OCI-LY7 (cell line): ENCODE data around the gene CAV1.

Experiments used
- EZH2phosphoT487 ChIP-seq: fragments of 200-600 bp; sonication (generic); IDR thresholded peaks from 2 replicates; pipeline ENCODE4 v1.6.1; 2018; ENCODE audit warnings: low read depth, borderline replicate concordance, mild to moderate bottlenecking, mixed run types, antibody characterized with exemption, low read length, moderate library complexity, mixed read lengths
- TF ChIP-seq, protein P1 (sequence below): fragments of 200-600 bp; sonication (generic); conservative IDR thresholded peaks from 2 replicates; pipeline ENCODE4 v1.5.1; 2014; ENCODE audit warnings: mild to moderate bottlenecking, antibody characterized with exemption, low read length, moderate library complexity, mixed read lengths

DNA sequence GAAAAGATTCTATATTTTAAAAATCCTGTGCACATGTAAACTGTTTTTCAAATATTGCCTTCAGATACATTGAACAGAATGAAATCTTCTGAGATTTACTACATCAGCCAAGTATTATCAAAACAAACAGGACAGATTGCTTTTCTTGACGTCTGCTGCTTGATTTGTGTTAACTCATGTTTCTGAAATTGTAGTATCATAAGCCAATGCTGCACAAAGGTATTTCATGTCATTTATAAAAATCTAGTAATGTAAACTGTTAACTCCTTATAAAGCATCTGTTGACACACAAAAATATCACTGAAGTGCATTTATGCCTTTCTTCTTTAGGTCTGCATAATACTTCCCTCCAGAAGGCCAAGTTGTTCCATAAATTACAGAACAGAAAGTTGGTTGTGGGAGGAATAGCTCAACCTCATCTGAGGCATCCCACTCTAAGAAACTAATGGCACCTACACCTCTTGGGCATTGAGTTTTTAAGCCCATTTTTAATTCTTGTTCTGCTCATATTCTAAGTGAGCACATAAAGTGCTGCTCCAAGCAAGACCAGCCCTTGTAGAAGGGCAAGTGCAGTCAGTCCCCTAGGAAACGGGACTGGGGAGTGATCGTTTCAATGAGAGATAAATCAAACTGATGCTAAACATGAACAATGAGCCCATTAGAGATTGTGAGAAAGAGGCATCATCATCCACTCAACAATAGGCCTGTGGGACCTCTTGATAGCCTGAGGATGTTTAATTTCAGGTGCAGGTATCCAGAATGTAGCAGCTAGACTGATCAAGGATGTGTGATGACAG lies 28.5 kb downstream of the CAV1 start:
- TF ChIP-seq, protein P1, sequence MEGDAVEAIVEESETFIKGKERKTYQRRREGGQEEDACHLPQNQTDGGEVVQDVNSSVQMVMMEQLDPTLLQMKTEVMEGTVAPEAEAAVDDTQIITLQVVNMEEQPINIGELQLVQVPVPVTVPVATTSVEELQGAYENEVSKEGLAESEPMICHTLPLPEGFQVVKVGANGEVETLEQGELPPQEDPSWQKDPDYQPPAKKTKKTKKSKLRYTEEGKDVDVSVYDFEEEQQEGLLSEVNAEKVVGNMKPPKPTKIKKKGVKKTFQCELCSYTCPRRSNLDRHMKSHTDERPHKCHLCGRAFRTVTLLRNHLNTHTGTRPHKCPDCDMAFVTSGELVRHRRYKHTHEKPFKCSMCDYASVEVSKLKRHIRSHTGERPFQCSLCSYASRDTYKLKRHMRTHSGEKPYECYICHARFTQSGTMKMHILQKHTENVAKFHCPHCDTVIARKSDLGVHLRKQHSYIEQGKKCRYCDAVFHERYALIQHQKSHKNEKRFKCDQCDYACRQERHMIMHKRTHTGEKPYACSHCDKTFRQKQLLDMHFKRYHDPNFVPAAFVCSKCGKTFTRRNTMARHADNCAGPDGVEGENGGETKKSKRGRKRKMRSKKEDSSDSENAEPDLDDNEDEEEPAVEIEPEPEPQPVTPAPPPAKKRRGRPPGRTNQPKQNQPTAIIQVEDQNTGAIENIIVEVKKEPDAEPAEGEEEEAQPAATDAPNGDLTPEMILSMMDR, result no peak
- no peak for TF ChIP-seq EZH2phosphoT487
